OCI-LY3 (cell line): ENCODE data around the gene CELSR3.

Experiments used
- H2AFZ ChIP-seq: fragments of 200-600, 300-600 bp; shearing (Covaris generic); 2 replicates; pipeline ENCODE4 v1.6.0; 2014; ENCODE audit warnings: antibody characterized with exemption, low read depth, low read length
- H3K27ac ChIP-seq: fragments of 200-600, 300-600 bp; sonication (generic); 2 replicates; pipeline ENCODE4 v1.5.1; 2014; ENCODE audit warnings: mild to moderate bottlenecking, low read length, moderate library complexity, mixed read lengths
- H3K27me3 ChIP-seq: fragments of 200-600, 300-600 bp; sonication (generic); 2 replicates; pipeline ENCODE4 v1.6.1; 2014; ENCODE audit warnings: low read depth, low read length, mixed read lengths
- H3K36me3 ChIP-seq: fragments of 200-600, 300-600 bp; sonication (generic); replicated peaks from 2 replicates; pipeline ENCODE3; 2014; ENCODE audit warnings: low read depth, low read length, mixed read lengths
- H3K4me1 ChIP-seq: fragments of 300-600, 200-600 bp; sonication (generic); 2 replicates; pipeline ENCODE4 v1.6.1; 2014; ENCODE audit warnings: low read length, mixed read lengths
- H3K4me2 ChIP-seq: fragments of 200-600, 300-600 bp; sonication (generic); 2 replicates; pipeline ENCODE4 v1.6.1; 2014; ENCODE audit warnings: low read length, mixed read lengths
- H3K4me3 ChIP-seq: fragments of 300-600, 200-600 bp; sonication (generic); 2 replicates; pipeline ENCODE4 v1.5.1; 2014; ENCODE audit warnings: antibody characterized with exemption, mild to moderate bottlenecking, low read length, moderate library complexity
- H3K79me2 ChIP-seq: fragments of 300-600, 200-600 bp; shearing (Covaris generic); 2 replicates; pipeline ENCODE4 v1.6.1; 2014; ENCODE audit warnings: mild to moderate bottlenecking, low read length, mixed read lengths
- H3K9ac ChIP-seq: fragments of 300-600, 200-600 bp; shearing (Covaris generic); 2 replicates; pipeline ENCODE4 v1.6.0; 2014; ENCODE audit warnings: mild to moderate bottlenecking, low read length, moderate library complexity
- H3K9me3 ChIP-seq: fragments of 200-600, 300-600 bp; shearing (Covaris generic); 2 replicates; pipeline ENCODE4 v1.6.1; 2014; ENCODE audit warnings: low read length, mixed read lengths; ENCODE audit not compliant: insufficient read depth
- H4K20me1 ChIP-seq: fragments of 200-600, 300-600 bp; sonication (generic); 2 replicates; pipeline ENCODE4 v1.6.1; 2016; ENCODE audit warnings: low read length, mixed read lengths; ENCODE audit not compliant: insufficient read depth
- CTCF ChIP-seq: fragments of 200-600, 300-600 bp; sonication (generic); IDR thresholded peaks from 2 replicates; pipeline ENCODE4 v1.5.1; 2014; ENCODE audit warnings: antibody characterized with exemption, low read length, low read depth
- EZH2phosphoT487 ChIP-seq: fragments of 200-600 bp; shearing (Covaris generic); IDR thresholded peaks from 2 replicates; pipeline ENCODE4 v1.6.1; 2018; ENCODE audit warnings: antibody characterized with exemption, mixed run types, low read depth

Gene CELSR3

GRCh38 chr3:48636149-48636655 lies 26.5 kb downstream of the CELSR3 start:
- H2AFZ ChIP-seq, result peak overlapping the region; percentile 55; the same call in 1 of the 2 replicates

GRCh38 chr3:48635222-48636021 lies 27.3 kb downstream of the CELSR3 start, which contains the start of gene SLC26A6:
Gene SLC26A6 (minus strand): TSS chr3:48635461. CDS start chr3:48635393, 68 bp downstream.
- peak within 1 kb of the TSS; percentile 89 for H3K4me3 ChIP-seq

More at GRCh38 chr3:48636149-48636655, 26.5 kb downstream of the CELSR3 start:
- Histone ChIP-seq H3K9me3 (no peaks in the 10 kb centered on the region), H3K4me1 (peaks cover 14% of the 10 kb centered on the region), H3K27ac (no peak overlapping the region), H3K9ac (peak overlapping the region; percentile 65), H3K27me3 (no peaks in the 10 kb centered on the region), H3K36me3 (peaks cover 5% of the 10 kb centered on the region), H3K4me2 (peak overlapping the region; percentile 80), H4K20me1 (peaks cover 9% of the 10 kb centered on the region; the same call in 1 of the 2 replicates), H3K79me2 (0 out of 2 replicates have a peak, but pooled peaks cover 4% of the 10 kb centered on the region), H3K4me3 (peak overlapping the region; percentile 89)
- TF ChIP-seq CTCF (no peak), EZH2phosphoT487 (no peak)

GRCh38 chr3:48634661-48635221 lies 27.9 kb downstream of the CELSR3 start:
- H3K9me3 ChIP-seq, result no peaks in the 10 kb centered on the region
- peak overlapping the region; percentile 89 for H3K4me3 ChIP-seq
- 0 out of 2 replicates have a peak, but pooled peaks cover 4% of the 10 kb centered on the region for H3K79me2 ChIP-seq
- peaks cover 15% of the 10 kb centered on the region for H3K36me3 ChIP-seq
- H3K4me2 ChIP-seq, result peak overlapping the region; percentile 80
- H4K20me1 ChIP-seq, result peaks cover 9% of the 10 kb centered on the region; the same call in 1 of the 2 replicates
- peak overlapping the region; percentile 16; the same call in 1 of the 2 replicates for H3K27ac ChIP-seq
- peak overlapping the region; percentile 24; the same call in 1 of the 2 replicates for H2AFZ ChIP-seq
- peak overlapping the region; percentile 83 for H3K9ac ChIP-seq
- no peak for TF ChIP-seq EZH2phosphoT487
- no peak for TF ChIP-seq CTCF
- peaks cover 14% of the 10 kb centered on the region for H3K4me1 ChIP-seq
- no peaks in the 10 kb centered on the region for H3K27me3 ChIP-seq

More at GRCh38 chr3:48635222-48636021, 27.3 kb downstream of the CELSR3 start, which contains the start of gene SLC26A6:
- TF ChIP-seq EZH2phosphoT487, result no peak
- TF ChIP-seq CTCF, result peak; percentile 81
- peaks cover 14% of the 10 kb centered on the region for H3K4me1 ChIP-seq
- H3K4me2 ChIP-seq, result peak within 1 kb of the TSS; percentile 80
- H3K79me2 ChIP-seq, result 0 out of 2 replicates have a peak, but pooled peaks cover 4% of the 10 kb centered on the region
- peak within 1 kb of the TSS; percentile 83 for H3K9ac ChIP-seq
- peaks cover 9% of the 10 kb centered on the region; the same call in 1 of the 2 replicates for H4K20me1 ChIP-seq
- no peaks in the 10 kb centered on the region for H3K9me3 ChIP-seq
- H3K36me3 ChIP-seq, result peaks cover 8% of the 10 kb centered on the region
- peak within 1 kb of the TSS; percentile 55; the same call in 1 of the 2 replicates for H2AFZ ChIP-seq
- peak within 1 kb of the TSS; percentile 30; the same call in 1 of the 2 replicates for H3K27ac ChIP-seq
- H3K27me3 ChIP-seq, result no peaks in the 10 kb centered on the region

- Histone ChIP-seq H3K4me3 (no peak overlapping the region), H3K9me3 (no peaks in the 10 kb centered on the region), H2AFZ (no peak overlapping the region), H3K27ac (no peak overlapping the region), H3K9ac (no peak overlapping the region), H4K20me1 (peaks cover 9% of the 10 kb centered on the region; the same call in 1 of the 2 replicates), H3K4me2 (peak overlapping the region; percentile 80), H3K4me1 (peaks cover 14% of the 10 kb centered on the region), H3K79me2 (0 out of 2 replicates have a peak, but pooled peaks cover 4% of the 10 kb centered on the region), H3K36me3 (peaks cover 18% of the 10 kb centered on the region), H3K27me3 (no peaks in the 10 kb centered on the region)
- TF ChIP-seq CTCF, result no peak
- TF ChIP-seq EZH2phosphoT487, result no peak
Observed at GRCh38 chr3:48633743-48634142, 28.9 kb downstream of the CELSR3 start.
